WTC11 (cell line): ENCODE measurements around the gene PRSS1.

Experiments used
- ATF1 ChIP-seq: sonication (generic); formaldehyde crosslinking; IDR thresholded peaks from 2 replicates; pipeline ENCODE4 v1.8.1; 2023; ENCODE audit warnings: mild to moderate bottlenecking, moderate library complexity, missing genetic modification reagents
- CTCF ChIP-seq: fragments of 200-600 bp; IDR thresholded peaks from 2 replicates; pipeline ENCODE4 v1.8.0; 2022; ENCODE audit warnings: antibody characterized with exemption
- E2F4 ChIP-seq: sonication (generic); formaldehyde crosslinking; IDR thresholded peaks from 2 replicates; pipeline ENCODE4 v1.8.1; 2022; ENCODE audit warnings: low read depth, mild to moderate bottlenecking, moderate library complexity, missing genetic modification reagents, borderline replicate concordance
- JUN ChIP-seq: sonication (generic); formaldehyde crosslinking; IDR thresholded peaks from 2 replicates; pipeline ENCODE4 v1.8.0; 2023; ENCODE audit warnings: mild to moderate bottlenecking, missing genetic modification reagents
- NFE2L1 ChIP-seq: sonication (generic); formaldehyde crosslinking; IDR thresholded peaks from 2 replicates; pipeline ENCODE4 v1.8.1; 2023; ENCODE audit warnings: missing genetic modification reagents
- SP1 ChIP-seq: sonication (generic); formaldehyde crosslinking; conservative IDR thresholded peaks from 2 replicates; pipeline ENCODE4 v1.8.1; 2022; ENCODE audit warnings: missing genetic modification reagents
- TCF7 ChIP-seq: sonication (generic); formaldehyde crosslinking; IDR thresholded peaks from 2 replicates; pipeline ENCODE4 v1.8.0; 2022; ENCODE audit warnings: mild to moderate bottlenecking, low read depth, missing genetic modification reagents, moderate library complexity
- TEAD1 ChIP-seq: sonication (generic); formaldehyde crosslinking; IDR thresholded peaks from 2 replicates; pipeline ENCODE4 v1.8.0; 2022; ENCODE audit warnings: mild to moderate bottlenecking, missing genetic modification reagents
- TEAD4 ChIP-seq: sonication (generic); formaldehyde crosslinking; IDR thresholded peaks from 2 replicates; pipeline ENCODE4 v1.8.0; 2022; ENCODE audit warnings: mild to moderate bottlenecking, missing genetic modification reagents
- ZBTB21 ChIP-seq: sonication (generic); formaldehyde crosslinking; IDR thresholded peaks from 2 replicates; pipeline ENCODE4 v1.8.1; 2023; ENCODE audit warnings: mild to moderate bottlenecking, missing genetic modification reagents, borderline replicate concordance

GRCh38 chr7:142717453-142717852 is 31.8 kb upstream of the PRSS1 start:
- TF ChIP-seq TCF7 (CRISPR knock-in tag) (no peak), CTCF (no peak), SP1 (CRISPR knock-in tag) (no peak), JUN (CRISPR knock-in tag) (no peak), NFE2L1 (CRISPR knock-in tag) (no peak), ATF1 (CRISPR knock-in tag) (no peak), TEAD1 (CRISPR knock-in tag) (no peak), E2F4 (no peak), ZBTB21 (CRISPR knock-in tag) (no peak), TEAD4 (no peak)
